HepG2 (cell line): Measurements from ENCODE around the gene ICAM2. TPM values are rescaled to one million over a fixed set of nuclear protein-coding genes. Genes with fewer than 3 reads are reported as not detected.

Source experiments
- BHLHE40 ChIP-seq: IDR thresholded peaks from 2 replicates; pipeline ENCODE4 v1.6.1; 2011; ENCODE audit warnings: low read length, improper control_type of control experiment
- EEA1 ChIP-seq: sonication (generic); formaldehyde crosslinking; IDR thresholded peaks from 2 replicates; pipeline ENCODE4 v1.5.1; 2020; ENCODE audit warnings: mild to moderate bottlenecking, missing genetic modification reagents, borderline replicate concordance
- KLF13 ChIP-seq: sonication (generic); formaldehyde crosslinking; IDR thresholded peaks from 2 replicates; pipeline ENCODE4 v1.4.0; 2020; ENCODE audit warnings: mild to moderate bottlenecking, missing genetic modification reagents
- KLF6 ChIP-seq: IDR thresholded peaks from 2 replicates; pipeline ENCODE4 v1.8.0; 2016; ENCODE audit warnings: missing biosample characterization, missing genetic modification reagents
- NFYB ChIP-seq: sonication (generic); formaldehyde crosslinking; IDR thresholded peaks from 2 replicates; pipeline ENCODE4 v1.4.0; 2020; ENCODE audit warnings: missing genetic modification reagents
- NR2C2 ChIP-seq: sonication (generic); formaldehyde crosslinking; IDR thresholded peaks from 2 replicates; pipeline ENCODE4 v1.4.0; 2020; ENCODE audit warnings: missing genetic modification reagents, mild to moderate bottlenecking, moderate library complexity, borderline replicate concordance
- RFX5 ChIP-seq: IDR thresholded peaks from 2 replicates; pipeline ENCODE4 v1.6.1; 2011; ENCODE audit warnings: low read depth, low read length, improper control_type of control experiment
- TARDBP ChIP-seq: sonication (generic); formaldehyde crosslinking; IDR thresholded peaks from 2 replicates; pipeline ENCODE4 v1.8.0; 2022; ENCODE audit warnings: mild to moderate bottlenecking, missing genetic modification reagents
- ZBTB7B ChIP-seq: sonication (generic); formaldehyde crosslinking; IDR thresholded peaks from 2 replicates; pipeline ENCODE4 v1.4.0; 2020; ENCODE audit warnings: missing genetic modification reagents
- ZNF274 ChIP-seq: sonication (generic); formaldehyde crosslinking; IDR thresholded peaks from 2 replicates; pipeline ENCODE4 v1.5.1; 2020; ENCODE audit warnings: mild to moderate bottlenecking, missing genetic modification reagents
- ZNF430 ChIP-seq: sonication (generic); formaldehyde crosslinking; IDR thresholded peaks from 2 replicates; pipeline ENCODE4 v1.9.0; 2021; ENCODE audit warnings: mild to moderate bottlenecking, missing genetic modification reagents
- ZNF484 ChIP-seq: sonication (generic); formaldehyde crosslinking; IDR thresholded peaks from 2 replicates; pipeline ENCODE4 v1.5.1; 2020; ENCODE audit warnings: mild to moderate bottlenecking, low read depth, missing genetic modification reagents, borderline replicate concordance
- ZNF670 ChIP-seq: sonication (generic); formaldehyde crosslinking; IDR thresholded peaks from 2 replicates; pipeline ENCODE4 v1.8.0; 2022; ENCODE audit warnings: mild to moderate bottlenecking, missing genetic modification reagents, borderline replicate concordance
- ZNF724P ChIP-seq: sonication (generic); formaldehyde crosslinking; IDR thresholded peaks from 2 replicates; pipeline ENCODE4 v1.8.0; 2022; ENCODE audit warnings: missing genetic modification reagents, borderline replicate concordance
- ZSCAN25 ChIP-seq: sonication (generic); formaldehyde crosslinking; IDR thresholded peaks from 2 replicates; pipeline ENCODE4 v1.8.0; 2022; ENCODE audit warnings: mild to moderate bottlenecking, missing genetic modification reagents
- ZSCAN29 ChIP-seq: sonication (generic); formaldehyde crosslinking; conservative IDR thresholded peaks from 2 replicates; pipeline ENCODE4 v1.4.0; 2020; ENCODE audit warnings: mild to moderate bottlenecking, missing genetic modification reagents
- polyA plus RNA-seq, 8 experiments: library from polyadenylated mRNA; depleted of rRNA in 3 of 8; stranded (reverse) in 7 of 8; unstranded in 1 of 8; fragments of >200 nt; fragmentation: Illumina TruSeq in 4 of 8; extraction: Trizol in 4 of 8; gene quantifications; 2 replicates each; pipeline versions ENCODE4 v1.2.1 to v1.2.3, GENCODE V29; 2011 to 2016; ENCODE audit warnings: low read depth in 4 of 8, missing spikeins in 1 of 8, mixed read lengths in 1 of 8; ENCODE audit not compliant: insufficient read depth in 1 of 8
- total RNA-seq, 5 experiments: library from RNA; depleted of rRNA; stranded (reverse); fragments of >200 nt; fragmentation: Illumina TruSeq; extraction: Trizol; gene quantifications; 2 replicates each; pipeline ENCODE4 v1.2.3, GENCODE V29; 2016; ENCODE audit warnings: low read depth in 1 of 5
- TF ChIP-seq, protein P1 (sequence below): sonication (generic); formaldehyde crosslinking; IDR thresholded peaks from 2 replicates; pipeline ENCODE4 v1.4.0; 2020; ENCODE audit warnings: mild to moderate bottlenecking, missing genetic modification reagents, borderline replicate concordance
- TF ChIP-seq, protein P2 (sequence below): sonication (generic); formaldehyde crosslinking; IDR thresholded peaks from 2 replicates; pipeline ENCODE4 v1.9.0; 2022; ENCODE audit warnings: missing genetic modification reagents, mild to moderate bottlenecking, borderline replicate concordance
- TF ChIP-seq, protein P3 (sequence below): sonication (generic); formaldehyde crosslinking; IDR thresholded peaks from 2 replicates; pipeline ENCODE4 v1.4.0; 2020; ENCODE audit warnings: missing genetic modification reagents, low read depth, mild to moderate bottlenecking, borderline replicate concordance
- TF ChIP-seq, protein P4 (sequence below): sonication (generic); formaldehyde crosslinking; IDR thresholded peaks from 2 replicates; pipeline ENCODE4 v1.4.0; 2020; ENCODE audit warnings: mild to moderate bottlenecking, missing genetic modification reagents
- TF ChIP-seq, protein P5 (sequence below): sonication (generic); formaldehyde crosslinking; IDR thresholded peaks from 2 replicates; pipeline ENCODE4 v1.4.0; 2020; ENCODE audit warnings: missing genetic modification reagents, mild to moderate bottlenecking, borderline replicate concordance
- TF ChIP-seq, protein P6 (sequence below): IDR thresholded peaks from 2 replicates; pipeline ENCODE4 v1.6.1; 2016

ICAM2 gene
- total and polyA plus RNA-seq, 2 of the 13 experiments (the other 11 are each of a cell fraction or from before 2014, with no cell fraction given): 10.9 to 20.8 TPM

DNA sequence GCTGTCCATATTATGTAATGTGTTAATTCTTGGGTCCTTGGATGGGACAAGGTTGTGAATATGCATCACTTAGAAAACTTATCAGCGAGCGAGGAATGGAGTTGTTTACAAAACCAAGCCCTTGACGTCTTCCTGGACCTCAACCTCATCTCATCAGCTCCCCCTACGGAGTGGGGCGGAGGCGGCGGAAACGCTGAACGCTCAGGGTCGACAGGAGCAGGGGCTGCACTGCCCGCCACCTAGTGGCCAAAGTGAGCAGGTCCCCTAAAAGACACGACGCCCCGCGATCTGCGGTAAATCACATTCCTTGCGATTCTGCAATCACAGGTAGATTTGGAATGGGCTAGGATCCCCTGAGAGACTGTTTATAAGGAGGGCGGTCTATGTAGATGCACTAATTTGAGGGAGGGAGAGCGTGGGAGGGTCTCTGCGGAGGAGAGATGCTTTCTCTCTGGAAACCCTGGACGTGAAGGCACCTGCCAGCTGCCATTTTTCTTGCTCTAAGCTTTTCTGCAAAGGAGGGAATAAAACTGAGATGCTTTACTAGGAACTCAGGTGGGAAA is 5.4 kb upstream of the ICAM2 start (continued):
- TF ChIP-seq, protein P1, sequence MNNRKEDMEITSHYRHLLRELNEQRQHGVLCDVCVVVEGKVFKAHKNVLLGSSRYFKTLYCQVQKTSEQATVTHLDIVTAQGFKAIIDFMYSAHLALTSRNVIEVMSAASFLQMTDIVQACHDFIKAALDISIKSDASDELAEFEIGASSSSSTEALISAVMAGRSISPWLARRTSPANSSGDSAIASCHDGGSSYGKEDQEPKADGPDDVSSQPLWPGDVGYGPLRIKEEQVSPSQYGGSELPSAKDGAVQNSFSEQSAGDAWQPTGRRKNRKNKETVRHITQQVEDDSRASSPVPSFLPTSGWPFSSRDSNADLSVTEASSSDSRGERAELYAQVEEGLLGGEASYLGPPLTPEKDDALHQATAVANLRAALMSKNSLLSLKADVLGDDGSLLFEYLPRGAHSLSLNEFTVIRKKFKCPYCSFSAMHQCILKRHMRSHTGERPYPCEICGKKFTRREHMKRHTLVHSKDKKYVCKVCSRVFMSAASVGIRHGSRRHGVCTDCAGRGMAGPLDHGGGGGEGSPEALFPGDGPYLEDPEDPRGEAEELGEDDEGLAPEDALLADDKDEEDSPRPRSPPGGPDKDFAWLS (CRISPR knock-in tag): no peak
- TF ChIP-seq ZNF274 (CRISPR knock-in tag) (0 out of 2 replicates have a peak, but pooled peaks have one; percentile 61), BHLHE40 (no peak; the same call in 1 of the 2 replicates), ZSCAN25 (CRISPR knock-in tag) (peak; percentile 95), ZNF670 (CRISPR knock-in tag) (no peak), NFYB (no peak), ZSCAN29 (CRISPR knock-in tag) (no peak), ZBTB7B (CRISPR knock-in tag) (peak; percentile 91), ZNF724P (CRISPR knock-in tag) (no peak), NR2C2 (CRISPR knock-in tag) (no peak), ZNF430 (CRISPR knock-in tag) (0 out of 2 replicates have a peak, but pooled peaks have one; percentile 38), EEA1 (CRISPR knock-in tag) (no peak), KLF13 (CRISPR knock-in tag) (no peak), ZNF484 (CRISPR knock-in tag) (no peak), TARDBP (peak; percentile 60; the same call in 1 of the 2 replicates), RFX5 (no peak), KLF6 (CRISPR knock-in tag) (0 out of 2 replicates have a peak, but pooled peaks have one; percentile 49)
- TF ChIP-seq, protein P2, sequence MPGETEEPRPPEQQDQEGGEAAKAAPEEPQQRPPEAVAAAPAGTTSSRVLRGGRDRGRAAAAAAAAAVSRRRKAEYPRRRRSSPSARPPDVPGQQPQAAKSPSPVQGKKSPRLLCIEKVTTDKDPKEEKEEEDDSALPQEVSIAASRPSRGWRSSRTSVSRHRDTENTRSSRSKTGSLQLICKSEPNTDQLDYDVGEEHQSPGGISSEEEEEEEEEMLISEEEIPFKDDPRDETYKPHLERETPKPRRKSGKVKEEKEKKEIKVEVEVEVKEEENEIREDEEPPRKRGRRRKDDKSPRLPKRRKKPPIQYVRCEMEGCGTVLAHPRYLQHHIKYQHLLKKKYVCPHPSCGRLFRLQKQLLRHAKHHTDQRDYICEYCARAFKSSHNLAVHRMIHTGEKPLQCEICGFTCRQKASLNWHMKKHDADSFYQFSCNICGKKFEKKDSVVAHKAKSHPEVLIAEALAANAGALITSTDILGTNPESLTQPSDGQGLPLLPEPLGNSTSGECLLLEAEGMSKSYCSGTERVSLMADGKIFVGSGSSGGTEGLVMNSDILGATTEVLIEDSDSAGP (CRISPR knock-in tag): peak; percentile 84
- TF ChIP-seq, protein P3, sequence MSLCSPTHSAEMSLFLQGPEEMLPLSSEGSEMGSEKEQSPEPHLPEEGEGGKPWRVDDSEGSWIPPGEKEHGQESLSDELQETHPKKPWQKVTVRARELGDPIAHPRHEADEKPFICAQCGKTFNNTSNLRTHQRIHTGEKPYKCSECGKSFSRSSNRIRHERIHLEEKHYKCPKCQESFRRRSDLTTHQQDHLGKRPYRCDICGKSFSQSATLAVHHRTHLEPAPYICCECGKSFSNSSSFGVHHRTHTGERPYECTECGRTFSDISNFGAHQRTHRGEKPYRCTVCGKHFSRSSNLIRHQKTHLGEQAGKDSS (CRISPR knock-in tag): peak; percentile 46; the same call in 1 of the 2 replicates
- TF ChIP-seq, protein P4, sequence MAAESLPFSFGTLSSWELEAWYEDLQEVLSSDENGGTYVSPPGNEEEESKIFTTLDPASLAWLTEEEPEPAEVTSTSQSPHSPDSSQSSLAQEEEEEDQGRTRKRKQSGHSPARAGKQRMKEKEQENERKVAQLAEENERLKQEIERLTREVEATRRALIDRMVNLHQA (CRISPR knock-in tag): no peak
- TF ChIP-seq, protein P5, sequence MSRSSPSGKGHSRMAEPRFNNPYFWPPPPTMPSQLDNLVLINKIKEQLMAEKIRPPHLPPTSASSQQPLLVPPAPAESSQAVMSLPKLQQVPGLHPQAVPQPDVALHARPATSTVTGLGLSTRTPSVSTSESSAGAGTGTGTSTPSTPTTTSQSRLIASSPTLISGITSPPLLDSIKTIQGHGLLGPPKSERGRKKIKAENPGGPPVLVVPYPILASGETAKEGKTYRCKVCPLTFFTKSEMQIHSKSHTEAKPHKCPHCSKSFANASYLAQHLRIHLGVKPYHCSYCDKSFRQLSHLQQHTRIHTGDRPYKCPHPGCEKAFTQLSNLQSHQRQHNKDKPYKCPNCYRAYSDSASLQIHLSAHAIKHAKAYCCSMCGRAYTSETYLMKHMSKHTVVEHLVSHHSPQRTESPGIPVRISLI (CRISPR knock-in tag): no peak
- TF ChIP-seq, protein P6, sequence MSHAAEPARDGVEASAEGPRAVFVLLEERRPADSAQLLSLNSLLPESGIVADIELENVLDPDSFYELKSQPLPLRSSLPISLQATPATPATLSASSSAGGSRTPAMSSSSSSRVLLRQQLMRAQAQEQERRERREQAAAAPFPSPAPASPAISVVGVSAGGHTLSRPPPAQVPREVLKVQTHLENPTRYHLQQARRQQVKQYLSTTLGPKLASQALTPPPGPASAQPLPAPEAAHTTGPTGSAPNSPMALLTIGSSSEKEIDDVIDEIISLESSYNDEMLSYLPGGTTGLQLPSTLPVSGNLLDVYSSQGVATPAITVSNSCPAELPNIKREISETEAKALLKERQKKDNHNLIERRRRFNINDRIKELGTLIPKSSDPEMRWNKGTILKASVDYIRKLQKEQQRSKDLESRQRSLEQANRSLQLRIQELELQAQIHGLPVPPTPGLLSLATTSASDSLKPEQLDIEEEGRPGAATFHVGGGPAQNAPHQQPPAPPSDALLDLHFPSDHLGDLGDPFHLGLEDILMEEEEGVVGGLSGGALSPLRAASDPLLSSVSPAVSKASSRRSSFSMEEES: no peak
